ENCODE data around the gene KATNIP.
A peak's percentile ranks its signal among the peaks of the same experiment; 100 is the strongest.

KATNIP gene

DNA sequence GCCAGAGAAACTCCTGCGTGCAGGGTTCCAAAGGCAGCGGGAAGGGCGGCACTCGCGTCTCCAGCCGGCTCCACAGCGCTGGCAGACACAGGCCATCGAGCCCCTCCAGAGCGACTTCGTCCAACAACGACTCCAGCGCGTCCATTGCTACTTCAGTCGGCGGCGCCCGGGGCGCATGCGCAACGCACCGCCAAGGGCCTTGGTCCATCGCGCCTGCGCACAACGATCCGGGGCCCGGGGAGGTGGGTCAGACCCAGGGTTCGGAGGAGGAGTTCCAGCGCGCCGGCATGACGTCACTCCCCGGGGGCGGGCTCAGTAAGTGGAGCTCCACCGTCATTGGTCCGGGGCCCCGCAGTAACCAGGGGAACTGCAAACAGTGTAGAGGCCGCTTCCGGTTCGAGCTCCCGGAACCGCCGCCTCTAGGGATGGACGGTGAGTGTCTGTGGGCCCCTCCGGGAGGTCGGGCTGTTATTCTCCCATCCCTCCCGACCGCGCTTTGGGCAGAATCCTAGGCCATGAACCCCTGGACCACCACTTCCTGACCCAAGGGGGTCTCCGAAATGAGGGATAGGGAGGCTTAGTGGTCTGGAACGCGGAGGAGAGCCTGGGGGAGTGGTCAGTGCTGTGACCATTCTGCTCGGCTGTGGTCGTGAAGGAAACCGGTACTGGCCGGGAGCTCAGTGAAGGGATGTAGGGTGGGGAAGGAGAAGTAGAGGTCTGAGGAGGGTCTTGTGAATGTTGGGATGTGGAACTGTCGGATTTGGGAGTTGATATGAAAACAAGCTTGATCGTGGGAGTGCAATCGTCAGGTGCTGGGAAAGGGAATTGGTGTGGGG is at the start of gene KATNIP, which contains the start of gene GTF3C1:
Gene KATNIP, plus strand, starts transcription at position 399 of the 836 bp plus-strand sequence. Its CDS starts 27 bp downstream, at position 426.
Gene GTF3C1, minus strand, starts transcription at position 168 of the 836 bp plus-strand sequence. Its CDS starts 23 bp downstream, at position 145.
- DNase-seq, result peak; percentile 96

DNA sequence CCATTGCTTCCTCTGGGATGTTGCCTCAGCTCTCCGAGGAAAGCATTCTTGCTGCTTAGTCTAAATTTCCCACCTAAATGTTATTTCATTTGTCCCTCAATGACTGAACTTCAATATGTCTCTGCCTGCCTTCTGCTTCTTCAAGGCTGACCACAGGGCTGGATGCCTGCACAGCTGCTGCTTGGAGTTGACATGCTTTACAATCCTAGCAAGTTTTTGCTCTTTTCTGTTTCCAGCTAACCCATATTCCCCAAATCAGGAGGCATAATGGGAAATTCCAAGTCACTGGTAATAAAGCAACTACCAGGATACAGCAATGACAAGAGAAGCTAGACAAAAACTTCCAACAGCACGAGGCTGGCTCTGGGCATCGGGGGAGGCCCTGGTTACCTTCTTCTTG is 49.1 kb upstream of the KATNIP start:
- no peak for DNase-seq

DNA sequence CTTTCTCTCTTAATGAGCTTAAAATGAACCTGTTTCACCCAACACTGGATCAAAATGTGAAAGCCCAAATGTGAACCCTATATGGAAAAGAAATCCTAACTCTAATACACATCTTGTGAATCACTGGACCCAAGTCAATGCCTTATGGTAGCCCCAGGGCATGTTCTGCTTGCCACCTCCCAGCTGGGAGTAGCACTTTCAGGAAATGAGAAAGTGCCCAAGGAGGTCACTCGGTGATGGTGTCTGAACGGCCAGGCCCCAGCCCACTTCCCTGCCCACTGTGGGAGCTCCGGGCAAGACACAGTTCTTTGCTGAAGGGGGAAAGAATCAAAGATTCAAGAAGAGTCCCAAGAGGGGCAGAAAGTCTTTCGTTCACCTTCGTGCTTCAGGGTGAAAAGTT is 46.3 kb upstream of the KATNIP start:
- no peak for DNase-seq

DNA sequence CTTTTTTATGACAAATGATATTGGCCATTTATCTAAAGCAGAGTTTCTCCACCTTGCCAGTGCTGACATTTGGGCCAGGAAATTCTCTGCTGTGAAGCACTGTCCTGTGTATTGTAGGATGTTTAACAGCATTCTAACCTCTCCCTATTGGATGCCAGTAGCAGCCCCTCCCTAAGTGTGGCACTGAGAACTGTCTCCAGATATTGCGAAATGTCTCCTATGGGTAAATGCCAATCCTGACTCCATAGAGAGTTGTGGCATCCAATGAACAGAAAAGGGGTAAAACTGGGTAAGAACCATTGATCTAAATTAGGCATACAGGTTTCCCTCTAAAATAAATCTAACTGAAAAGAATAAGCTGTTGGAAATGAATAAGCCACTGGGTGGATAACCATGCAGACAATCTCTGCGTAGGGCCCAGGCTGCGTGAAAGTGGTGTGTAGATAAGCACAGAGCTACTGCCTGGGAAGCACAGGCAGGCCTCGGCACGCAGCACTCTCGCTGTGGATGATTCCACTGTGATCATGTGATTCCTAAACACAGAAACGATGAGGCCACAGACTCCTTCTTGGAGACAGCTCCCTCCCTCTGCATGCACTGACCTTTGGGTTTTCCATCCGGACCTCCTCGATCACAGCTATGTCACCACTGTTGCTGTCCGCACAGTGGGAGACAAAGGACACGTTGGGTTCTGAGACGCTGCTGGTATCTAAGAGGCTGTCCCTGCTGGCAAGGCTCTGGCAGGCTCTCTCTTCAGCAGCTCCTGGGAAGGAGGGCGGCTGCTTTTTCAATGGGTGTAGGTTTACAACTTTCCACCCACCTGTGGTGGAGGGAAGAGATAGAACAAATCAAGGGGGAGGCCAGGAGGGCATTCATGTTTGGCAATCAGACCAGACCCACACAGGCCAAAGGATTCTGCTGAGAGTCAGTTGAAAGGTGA is 44.4 kb upstream of the KATNIP start:
- DNase-seq, result no peak

DNA sequence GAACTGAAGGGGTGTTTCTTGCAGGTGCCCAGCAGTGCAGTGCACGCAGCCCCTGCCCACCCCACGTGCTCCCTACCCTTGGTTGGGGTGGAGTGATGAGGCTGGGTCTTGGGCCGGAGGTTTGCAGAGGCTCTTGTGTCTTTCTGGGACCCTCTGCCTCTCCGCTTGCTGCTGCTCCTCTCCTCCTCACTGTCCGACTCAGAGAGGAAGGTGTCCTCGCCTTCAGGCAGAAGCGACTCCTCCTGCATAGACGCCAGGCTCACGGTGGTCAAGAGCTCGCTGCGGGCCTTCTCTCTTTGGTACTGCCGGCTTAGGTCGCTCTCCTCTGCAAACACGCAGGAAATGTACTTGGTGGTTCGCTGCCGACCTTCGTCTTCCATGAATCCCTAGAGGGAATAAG is 43.2 kb upstream of the KATNIP start:
- DNase-seq, result no peak

GRCh38 chr16:27508476-27508875 is 41.5 kb upstream of the KATNIP start:
- DNase-seq, result no peak

- no peak for DNase-seq
Measured at GRCh38 chr16:27511657-27512448, 38.1 kb upstream of the KATNIP start.

GRCh38 chr16:27514806-27515205 is 35.1 kb upstream of the KATNIP start:
- no peak for DNase-seq

GRCh38 chr16:27515874-27516353 is 34.0 kb upstream of the KATNIP start:
- DNase-seq, result no peak

DNA sequence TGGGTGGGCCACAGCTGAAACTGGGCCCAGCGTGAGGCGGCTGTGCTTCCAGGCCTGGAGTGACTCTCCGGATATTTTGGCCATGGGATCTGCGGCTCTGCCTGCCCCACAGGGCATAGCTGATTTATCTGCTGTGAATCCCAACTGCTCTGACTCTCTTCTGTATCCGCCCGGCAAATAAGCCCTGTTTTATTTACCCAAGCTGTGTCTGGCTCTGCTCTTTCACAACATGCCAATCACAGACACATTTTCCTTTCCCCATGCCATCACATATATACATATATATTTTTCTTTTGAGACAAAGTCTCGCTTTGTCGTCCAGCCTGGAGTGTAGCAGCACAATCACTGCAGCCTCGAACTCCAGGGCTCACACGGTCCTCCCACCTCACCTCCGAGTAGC is 33.6 kb upstream of the KATNIP start:
- DNase-seq, result no peak

DNA sequence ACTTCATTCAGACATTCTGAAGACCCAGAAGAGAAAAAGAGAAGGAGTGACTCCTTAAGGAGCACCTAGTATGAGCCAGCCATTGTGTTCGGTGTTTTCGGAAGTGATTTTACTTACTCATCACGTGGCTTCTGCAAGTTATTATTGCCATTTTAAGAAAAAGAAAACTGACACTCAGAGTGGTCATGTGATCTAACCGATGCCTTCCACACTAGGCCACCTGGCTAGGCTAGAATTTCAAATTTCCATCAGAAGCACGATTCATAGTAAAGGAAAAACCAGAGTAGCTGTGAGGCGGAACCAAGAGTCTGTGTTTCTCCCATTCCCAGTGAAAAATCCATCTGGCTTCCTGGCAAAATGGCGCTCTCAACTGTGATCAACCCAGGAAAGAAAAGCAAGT is 32.3 kb upstream of the KATNIP start:
- DNase-seq, result no peak

GRCh38 chr16:27518226-27518625 is 31.7 kb upstream of the KATNIP start:
- DNase-seq, result no peak

GRCh38 chr16:27520982-27521673 is 28.8 kb upstream of the KATNIP start:
- DNase-seq, result no peak

DNA sequence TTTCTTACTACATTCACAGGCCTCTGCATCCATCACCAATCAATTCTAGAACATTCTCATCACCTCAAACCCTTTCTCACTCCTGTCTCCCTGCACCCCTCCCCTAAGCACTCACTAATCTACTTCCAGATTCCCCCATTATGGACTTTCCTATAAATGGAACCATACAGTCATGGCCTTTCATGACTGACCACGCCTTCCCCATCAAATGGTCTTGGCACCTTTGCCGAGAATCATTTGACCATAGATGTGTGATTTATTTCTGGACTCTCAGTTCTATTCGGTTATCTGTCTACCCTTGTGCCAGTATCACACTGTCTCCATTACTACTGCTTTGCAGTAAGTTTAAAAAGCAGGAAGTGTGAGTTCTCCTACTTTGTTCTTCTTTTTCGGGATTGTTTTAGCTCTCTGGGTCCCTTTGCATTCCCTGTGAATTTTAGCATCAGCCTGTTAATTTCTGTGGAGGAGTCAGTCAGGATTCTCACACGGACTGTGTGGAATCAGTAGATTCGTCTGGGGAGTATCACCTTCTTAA is 27.7 kb upstream of the KATNIP start:
- DNase-seq, result no peak

DNA sequence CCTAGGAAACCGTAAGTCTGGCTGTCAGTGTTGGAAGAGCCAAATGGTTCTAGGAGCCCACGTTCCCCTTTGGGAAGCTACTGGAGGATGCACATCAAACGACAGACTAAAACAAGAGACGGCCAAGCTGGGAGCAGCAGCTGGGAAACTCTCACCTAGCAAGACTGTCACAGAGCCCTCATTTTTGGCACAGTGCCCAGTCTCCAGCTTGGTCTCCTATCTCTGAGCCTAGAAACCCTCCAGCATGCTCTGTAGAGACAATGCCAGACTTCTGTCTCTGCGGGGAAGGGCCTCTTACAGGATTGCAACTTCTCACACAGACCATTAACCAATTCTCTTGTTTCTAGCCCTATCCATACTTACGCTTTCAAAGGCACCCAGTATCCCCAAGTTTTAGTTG is 23.8 kb upstream of the KATNIP start:
- DNase-seq, result peak; percentile 39

- no peak for DNase-seq
Measured at GRCh38 chr16:27528294-27528693, 21.6 kb upstream of the KATNIP start.

GRCh38 chr16:27529962-27530361 is 20.0 kb upstream of the KATNIP start:
- no peak for DNase-seq

GRCh38 chr16:27531186-27531585 is 18.8 kb upstream of the KATNIP start:
- no peak for DNase-seq

- no peak for DNase-seq
Measured at GRCh38 chr16:27531826-27532800, 17.8 kb upstream of the KATNIP start.

DNA sequence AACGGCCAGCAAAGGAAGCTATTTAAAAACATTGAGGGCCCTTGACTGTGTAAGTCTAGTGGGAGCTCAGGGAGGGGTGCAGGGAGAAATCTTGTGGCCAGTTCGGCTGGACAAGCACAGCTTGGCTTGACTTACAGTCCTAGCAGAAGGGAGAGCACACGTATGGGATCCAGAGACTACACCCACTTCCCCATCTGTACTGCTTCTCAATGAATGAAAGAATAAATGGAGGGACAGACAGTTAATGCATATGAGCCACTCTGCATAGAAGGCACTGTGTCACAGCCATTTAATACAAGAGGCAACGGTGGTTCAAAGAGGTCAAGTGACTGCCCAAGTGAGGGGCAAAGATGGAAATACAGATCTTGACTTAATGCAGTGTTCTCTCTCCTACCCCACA is 15.7 kb upstream of the KATNIP start:
- DNase-seq, result no peak

DNA sequence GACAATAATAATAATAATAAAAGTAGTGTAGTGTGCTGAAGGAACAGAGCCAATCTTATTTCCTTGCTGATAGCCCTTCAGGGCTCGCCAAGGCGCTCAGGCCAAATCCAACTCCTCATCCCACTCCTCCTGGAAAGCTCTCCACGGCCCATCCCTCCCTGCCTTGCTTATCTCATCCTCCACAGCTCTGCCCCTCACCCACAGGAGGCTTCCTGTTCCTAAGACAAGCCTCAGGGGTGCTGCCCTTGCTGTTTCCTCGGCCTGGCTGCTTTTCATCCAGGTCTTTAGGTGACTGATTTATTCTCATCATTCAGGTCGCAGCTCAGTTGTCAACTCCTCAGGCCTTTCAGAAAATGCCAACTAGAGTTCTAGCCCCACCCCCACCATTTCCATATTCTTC is 11.4 kb upstream of the KATNIP start:
- no peak for DNase-seq
